Neural progenitor cell (in vitro differentiated cells): ENCODE data around the gene RMI2. TPM values are rescaled to one million over a fixed set of nuclear protein-coding genes. Genes with fewer than 3 reads are reported as not detected.

Experiments used
- DNase-seq: peaks from one replicate; pipeline ENCODE4 v3.0.0-alpha.2; 2016; ENCODE audit warnings: low spot score
- H2AFZ ChIP-seq: fragments of 200-600 bp; sonication (generic); replicated peaks from 2 replicates; pipeline ENCODE4 v1.6.1; 2016; ENCODE audit warnings: antibody characterized with exemption
- H3F3A ChIP-seq: fragments of 200-600 bp; sonication (generic); 2 replicates; pipeline ENCODE4 v1.6.1; 2016; ENCODE audit warnings: antibody characterized with exemption, low read depth
- H3K27ac ChIP-seq: fragments of 200-600 bp; sonication (generic); 2 replicates; pipeline ENCODE4 v1.5.1; 2016; ENCODE audit warnings: mild to moderate bottlenecking
- H3K27me3 ChIP-seq: fragments of 200-600 bp; sonication (generic); 2 replicates; pipeline ENCODE4 v1.6.1; 2016; ENCODE audit warnings: mild to moderate bottlenecking, moderate library complexity
- H3K36me3 ChIP-seq: fragments of 200-600 bp; sonication (generic); 2 replicates; pipeline ENCODE4 v1.5.1; 2016
- H3K4me1 ChIP-seq: fragments of 200-600 bp; sonication (generic); 2 replicates; pipeline ENCODE4 v1.6.1; 2016; ENCODE audit warnings: mixed run types
- H3K4me2 ChIP-seq: fragments of 200-600 bp; sonication (generic); 2 replicates; pipeline ENCODE4 v1.6.1; 2016
- H3K4me3 ChIP-seq: fragments of 200-600 bp; sonication (generic); 2 replicates; pipeline ENCODE4 v1.5.1; 2016
- H3K79me2 ChIP-seq: fragments of 200-600 bp; sonication (generic); 2 replicates; pipeline ENCODE4 v1.6.1; 2016; ENCODE audit warnings: low read depth
- H3K9ac ChIP-seq: fragments of 200-600 bp; sonication (generic); 2 replicates; pipeline ENCODE4 v1.6.1; 2016
- H3K9me3 ChIP-seq: fragments of 200-600 bp; sonication (generic); 2 replicates; pipeline ENCODE4 v1.5.1; 2016; ENCODE audit warnings: low read depth
- H4K20me1 ChIP-seq: fragments of 200-600 bp; sonication (generic); 2 replicates; pipeline ENCODE4 v1.6.1; 2016; ENCODE audit warnings: low read depth
- H3K27ac Mint-ChIP-seq: 3 replicates; pipeline ENCODE4 v1.8.0; 2021; ENCODE audit warnings: mixed read lengths
- H3K27me3 Mint-ChIP-seq: 2 replicates; pipeline ENCODE4 v1.8.0; 2022; ENCODE audit warnings: low read depth, mild to moderate bottlenecking, inconsistent platforms, moderate library complexity, mixed read lengths; ENCODE audit not compliant: insufficient read depth
- H3K36me3 Mint-ChIP-seq: 3 replicates; pipeline ENCODE4 v1.8.0; 2021; ENCODE audit warnings: mixed read lengths
- H3K4me1 Mint-ChIP-seq: 3 replicates; pipeline ENCODE4 v1.8.0; 2021; ENCODE audit warnings: mixed read lengths
- H3K4me3 Mint-ChIP-seq: 3 replicates; pipeline ENCODE4 v1.8.0; 2021; ENCODE audit warnings: mild to moderate bottlenecking, moderate library complexity, mixed read lengths
- H3K9me3 Mint-ChIP-seq: 3 replicates; pipeline ENCODE4 v1.8.0; 2020; ENCODE audit warnings: mixed read lengths
- CTCF ChIP-seq: fragments of 200-600 bp; sonication (generic); IDR thresholded peaks from 2 replicates; pipeline ENCODE4 v1.5.1; 2017; ENCODE audit warnings: antibody characterized with exemption, mild to moderate bottlenecking
- EZH2 ChIP-seq: fragments of 200-600 bp; sonication (generic); IDR thresholded peaks from 2 replicates; pipeline ENCODE4 v1.6.1; 2017; ENCODE audit warnings: antibody characterized with exemption, mild to moderate bottlenecking, moderate library complexity
- EZH2phosphoT487 ChIP-seq: fragments of 200-600 bp; sonication (generic); IDR thresholded peaks from 2 replicates; pipeline ENCODE4 v1.6.1; 2017; ENCODE audit warnings: antibody characterized with exemption
- total RNA-seq: library from RNA; depleted of rRNA; stranded (reverse); fragments of >200 nt; gene quantifications from 2 replicates; pipeline ENCODE4 v1.2.3, GENCODE V29; 2015; ENCODE audit warnings: low replicate concordance

Gene RMI2
- total RNA-seq, 1 donor from 2014 or later: 68.6 TPM

- H3K36me3 ChIP-seq: no peaks in the 10 kb centered on the region
- H3K9me3 Mint-ChIP-seq: no peaks in the 10 kb centered on the region
- H3K27ac Mint-ChIP-seq: no peak overlapping the region
- no peak overlapping the region for H3K9ac ChIP-seq
- no peak overlapping the region for H3K4me3 ChIP-seq
- no peaks in the 10 kb centered on the region for H3K36me3 Mint-ChIP-seq
- H3K27ac ChIP-seq: no peak overlapping the region
- no peak overlapping the region for H2AFZ ChIP-seq
- H3K4me2 ChIP-seq: peak overlapping the region; percentile 16
- H3K79me2 ChIP-seq: no peaks in the 10 kb centered on the region
- H3K4me1 ChIP-seq: peaks cover 15% of the 10 kb centered on the region
- peaks cover 5% of the 10 kb centered on the region for H3K27me3 Mint-ChIP-seq
- H3K4me3 Mint-ChIP-seq: no peak overlapping the region
- peaks cover 30% of the 10 kb centered on the region for H3K4me1 Mint-ChIP-seq
- H4K20me1 ChIP-seq: no peaks in the 10 kb centered on the region
- no peaks in the 10 kb centered on the region for H3F3A ChIP-seq
- no peaks in the 10 kb centered on the region for H3K9me3 ChIP-seq
- DNase-seq: peak; percentile 87
- TF ChIP-seq EZH2 (no peak), CTCF (peak; percentile 75), EZH2phosphoT487 (no peak)
- H3K27me3 ChIP-seq: no peaks in the 10 kb centered on the region
These were observed 41.7 kb downstream of the RMI2 start for GRCh38 chr16:11386791-11387546.

DNA sequence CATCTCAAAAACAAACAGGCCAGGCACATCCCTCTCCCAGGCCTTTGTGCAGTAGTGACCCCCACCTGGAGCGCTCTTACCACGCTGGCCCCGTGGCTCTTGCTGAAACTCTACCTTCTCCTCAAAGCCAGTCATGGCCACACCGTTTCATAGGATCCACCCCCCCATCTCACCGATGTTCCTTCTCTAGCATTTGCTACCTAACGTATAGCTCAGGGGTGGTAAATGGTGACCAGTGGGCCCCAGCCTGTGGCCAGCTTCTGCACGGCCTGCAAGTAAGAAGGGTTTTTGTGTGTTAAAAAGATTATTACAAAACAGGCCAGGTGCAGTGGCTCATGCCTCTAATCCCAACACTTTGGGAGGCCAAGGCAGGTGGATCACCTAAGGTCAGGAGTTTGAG is 43.8 kb downstream of the RMI2 start:
- Mint-ChIP-seq H3K27me3 (peaks cover 2% of the 10 kb centered on the region), H3K9me3 (no peaks in the 10 kb centered on the region), H3K27ac (peak overlapping the region; percentile 29), H3K4me1 (peaks cover 27% of the 10 kb centered on the region), H3K4me3 (peak overlapping the region; percentile 55), H3K36me3 (no peaks in the 10 kb centered on the region)
- H3F3A ChIP-seq: no peaks in the 10 kb centered on the region
- no peak overlapping the region for H3K4me2 ChIP-seq
- no peak for DNase-seq
- no peak overlapping the region for H3K4me3 ChIP-seq
- H3K36me3 ChIP-seq: no peaks in the 10 kb centered on the region
- H3K4me1 ChIP-seq: peaks cover 15% of the 10 kb centered on the region
- no peak overlapping the region for H3K27ac ChIP-seq
- no peak overlapping the region for H3K9ac ChIP-seq
- H3K9me3 ChIP-seq: no peaks in the 10 kb centered on the region
- no peak overlapping the region for H2AFZ ChIP-seq
- TF ChIP-seq EZH2phosphoT487 (no peak), EZH2 (no peak), CTCF (no peak)
- no peaks in the 10 kb centered on the region for H3K27me3 ChIP-seq
- no peaks in the 10 kb centered on the region for H3K79me2 ChIP-seq
- no peaks in the 10 kb centered on the region for H4K20me1 ChIP-seq

- Histone ChIP-seq H3K36me3 (no peaks in the 10 kb centered on the region), H3K79me2 (no peaks in the 10 kb centered on the region), H3K9me3 (no peaks in the 10 kb centered on the region), H3K4me1 (peaks cover 15% of the 10 kb centered on the region), H4K20me1 (no peaks in the 10 kb centered on the region), H3F3A (no peaks in the 10 kb centered on the region), H2AFZ (no peak overlapping the region), H3K4me2 (no peak overlapping the region), H3K4me3 (no peak overlapping the region), H3K27me3 (no peaks in the 10 kb centered on the region), H3K27ac (no peak overlapping the region), H3K9ac (no peak overlapping the region)
- Mint-ChIP-seq H3K9me3 (no peaks in the 10 kb centered on the region), H3K27me3 (peaks cover 2% of the 10 kb centered on the region), H3K4me3 (no peak overlapping the region), H3K36me3 (no peaks in the 10 kb centered on the region), H3K27ac (no peak overlapping the region), H3K4me1 (peaks cover 27% of the 10 kb centered on the region)
- TF ChIP-seq EZH2: no peak
- TF ChIP-seq EZH2phosphoT487: no peak
- no peak for TF ChIP-seq CTCF
- DNase-seq: no peak
These were observed 44.6 kb downstream of the RMI2 start for GRCh38 chr16:11389631-11390565.
